ENCODE data around the gene EXOSC1. TPM values are rescaled to one million over a fixed set of nuclear protein-coding genes. Genes with fewer than 3 reads are reported as not detected.
A peak's percentile ranks its signal among the peaks of the same experiment; 100 is the strongest.

EXOSC1 gene, protein sequence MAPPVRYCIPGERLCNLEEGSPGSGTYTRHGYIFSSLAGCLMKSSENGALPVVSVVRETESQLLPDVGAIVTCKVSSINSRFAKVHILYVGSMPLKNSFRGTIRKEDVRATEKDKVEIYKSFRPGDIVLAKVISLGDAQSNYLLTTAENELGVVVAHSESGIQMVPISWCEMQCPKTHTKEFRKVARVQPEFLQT
- 11.3 TPM for total RNA-seq

DNA sequence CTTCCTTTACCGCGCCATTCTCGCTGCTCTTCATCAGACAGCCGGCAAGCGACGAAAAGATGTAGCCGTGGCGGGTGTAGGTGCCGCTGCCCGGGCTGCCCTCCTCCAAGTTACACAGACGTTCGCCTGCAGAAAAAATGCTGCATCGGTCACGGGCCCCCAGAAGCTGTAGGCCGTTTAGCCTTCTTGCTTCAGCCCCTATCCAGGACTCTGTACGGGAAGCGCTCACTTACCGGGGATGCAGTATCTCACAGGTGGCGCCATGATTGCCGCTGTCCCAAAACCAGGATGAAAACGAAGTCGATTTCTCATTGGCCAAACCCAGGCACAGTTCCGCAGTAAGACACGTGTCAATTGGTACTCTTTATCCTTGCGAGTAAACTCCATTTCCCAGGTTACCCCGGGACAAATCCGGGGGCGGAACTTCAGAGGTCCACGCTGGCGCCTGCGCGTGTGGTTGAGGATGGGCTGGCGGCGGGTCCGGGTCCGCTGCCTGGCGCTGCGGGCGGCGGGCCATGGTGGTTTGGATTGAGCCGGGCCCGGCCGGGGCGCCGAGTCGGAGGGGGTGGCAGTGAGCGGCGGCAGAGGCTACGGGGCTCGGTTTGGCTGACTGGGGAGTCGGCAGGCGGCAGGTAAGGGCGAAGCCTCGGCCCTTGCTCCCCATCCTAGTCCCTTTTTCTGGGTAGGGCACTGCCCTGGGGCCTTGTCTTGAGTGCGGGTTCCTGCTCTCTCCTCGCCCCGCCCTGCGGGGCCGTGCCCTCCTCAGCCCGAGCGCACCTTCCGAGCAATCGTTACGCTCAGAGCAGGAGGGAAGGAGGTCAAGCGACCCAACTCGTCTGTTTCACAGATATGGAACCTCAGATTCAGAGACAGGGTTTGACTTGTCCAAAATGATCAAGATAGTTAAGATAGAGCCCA, at the start of gene EXOSC1, which contains the start of gene ZDHHC16:
Gene EXOSC1 (minus strand): TSS at position 285 of the 918 bp plus-strand sequence. CDS start 21 bp downstream, at position 264.
Gene ZDHHC16 (plus strand): TSS at position 454 of the 918 bp plus-strand sequence. CDS start 5,501 bp downstream, outside the sequence.
- TF ChIP-seq CTCF (IDR thresholded peaks at IDR 0.05): peak in 1 of 3 experiments; percentile 23
- Histone ChIP-seq H3K4me3 (peak within 1 kb of the TSS; percentile 87 to 98), H3K4me1 (peaks cover 7 to 30% of the 10 kb centered on the region in 2 donors), H3K27ac (peak within 1 kb of the TSS; percentile 41 to 66), H3K27me3 (no peaks in the 10 kb centered on the region), H3K9me3 (no peaks in the 10 kb centered on the region), H3K36me3 (peaks cover 8 to 9% of the 10 kb centered on the region in 2 donors)
- intact Hi-C loops (cut with DNase I): loop anchor here (1.0 to 2.0 kb wide), 3 partner anchors 19 to 53 kb away; partner anchors contain the start of genes PGAM1 and RRP12
- peak; percentile 87 to 96 for DNase-seq (ENCODE audit: low spot score in 2 of 2)

- no peak for TF ChIP-seq CTCF (IDR thresholded peaks at IDR 0.05)
- intact Hi-C loops (cut with DNase I): loop anchor here (5.0 kb wide), 1 partner anchor 217 kb away; the partner anchor contains the start of gene MARVELD1
- Histone ChIP-seq H3K27ac (peak overlapping the region; percentile 31 to 46), H3K36me3 (no peaks in the 10 kb centered on the region), H3K9me3 (no peaks in the 10 kb centered on the region), H3K4me3 (no peak overlapping the region), H3K4me1 (peaks cover 3 to 28% of the 10 kb centered on the region in 2 donors), H3K27me3 (no peaks in the 10 kb centered on the region)
- no peak for DNase-seq (ENCODE audit: low spot score in 2 of 2)
Measured at GRCh38 chr10:97494863-97495506, 49.2 kb upstream of the EXOSC1 start.

DNA sequence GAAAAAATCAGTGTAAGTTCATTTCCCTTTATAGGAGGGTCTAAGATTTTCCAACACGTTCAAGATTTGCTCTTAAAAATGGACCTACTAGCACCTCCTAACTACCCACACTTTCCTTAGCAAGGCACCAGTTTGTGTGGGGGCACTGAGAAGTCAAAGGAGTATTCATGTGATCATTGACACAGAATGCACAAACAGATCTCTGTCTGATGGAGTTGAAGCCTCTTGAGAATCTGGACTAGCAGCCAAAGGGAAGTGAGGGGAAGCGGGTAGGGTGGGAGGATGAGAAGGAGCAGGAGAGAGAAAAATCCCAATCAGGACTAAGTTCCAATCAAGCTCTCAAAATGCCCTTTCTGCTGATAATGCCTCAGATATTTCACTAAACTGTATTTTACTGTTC, 48.3 kb upstream of the EXOSC1 start:
- no peak for TF ChIP-seq CTCF (IDR thresholded peaks at IDR 0.05)
- no peak for DNase-seq (ENCODE audit: low spot score in 2 of 2)
- no peaks in the 10 kb centered on the region for H3K27me3 ChIP-seq
- H3K36me3 ChIP-seq: no peaks in the 10 kb centered on the region
- H3K4me1 ChIP-seq: peaks cover 3 to 32% of the 10 kb centered on the region in 2 donors
- H3K4me3 ChIP-seq: no peak overlapping the region
- peak overlapping the region; percentile 31 to 46 for H3K27ac ChIP-seq
- no peaks in the 10 kb centered on the region for H3K9me3 ChIP-seq
- intact Hi-C loops (cut with DNase I): no loop called here

- no peaks in the 10 kb centered on the region for H3K27me3 ChIP-seq
- peaks cover 3 to 28% of the 10 kb centered on the region in 2 donors for H3K4me1 ChIP-seq
- H3K27ac ChIP-seq: peak overlapping the region; percentile 53 to 58
- TF ChIP-seq CTCF (IDR thresholded peaks at IDR 0.05): no peak
- H3K4me3 ChIP-seq: no peak overlapping the region
- intact Hi-C loops (cut with DNase I): no loop called here
- DNase-seq (ENCODE audit: low spot score in 2 of 2): no peak
- H3K9me3 ChIP-seq: no peaks in the 10 kb centered on the region
- H3K36me3 ChIP-seq: no peaks in the 10 kb centered on the region
Measured at GRCh38 chr10:97490592-97490991, 44.8 kb upstream of the EXOSC1 start.

DNA sequence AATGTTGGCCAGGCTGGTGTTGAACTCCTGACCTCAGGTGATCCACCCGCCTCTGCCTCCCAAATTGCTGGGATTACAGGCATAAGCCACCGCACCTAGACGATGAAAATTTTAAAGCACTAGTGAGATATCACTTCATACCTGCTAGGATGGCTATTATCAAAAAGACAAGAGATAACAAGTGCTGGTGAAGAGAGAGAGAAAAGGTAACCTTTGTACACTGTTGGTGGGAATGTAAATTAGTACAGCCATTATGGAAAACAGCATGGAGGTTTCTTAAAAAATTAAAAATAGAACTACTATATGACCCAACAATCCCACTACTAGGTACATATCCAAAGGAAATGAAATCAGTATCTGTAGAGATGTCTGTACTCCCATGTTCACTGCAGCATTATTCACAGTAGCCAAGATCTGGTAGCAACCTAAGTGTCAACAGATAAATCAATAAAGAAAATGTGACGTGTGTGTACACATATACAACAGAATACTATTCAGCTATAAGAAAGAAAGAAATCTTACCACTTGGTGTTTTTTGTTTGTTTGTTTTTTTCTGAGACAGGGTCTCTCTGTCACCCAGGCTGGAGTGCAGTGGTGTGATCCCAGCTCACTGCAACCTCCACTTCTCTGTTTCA, 40.0 kb upstream of the EXOSC1 start:
- no peak for DNase-seq (ENCODE audit: low spot score in 2 of 2)
- H3K27ac ChIP-seq: no peak overlapping the region
- no peaks in the 10 kb centered on the region for H3K27me3 ChIP-seq
- no peaks in the 10 kb centered on the region for H3K9me3 ChIP-seq
- intact Hi-C loops (cut with DNase I): no loop called here
- peaks cover 20 to 21% of the 10 kb centered on the region in 2 donors for H3K36me3 ChIP-seq
- TF ChIP-seq CTCF (IDR thresholded peaks at IDR 0.05): no peak
- no peak overlapping the region for H3K4me3 ChIP-seq
- H3K4me1 ChIP-seq: peaks cover 0 to 16% of the 10 kb centered on the region in 2 donors
